ENCODE results near the gene FMO5. TPM values are rescaled to one million over a fixed set of nuclear protein-coding genes. Genes with fewer than 3 reads are reported as not detected.

The FMO5 gene
- 0.29 and 1.0 TPM in 2 replicates for total RNA-seq

GRCh38 chr1:147225193-147225730 lies at the start of gene FMO5:
Gene FMO5 (minus strand): TSS chr1:147225339. CDS start chr1:147225029, 310 bp downstream.
- peak within 1 kb of the TSS; percentile 71 for H3K4me3 ChIP-seq (ENCODE audit: low read depth, low read length)
- TF ChIP-seq CTCF (conservative IDR thresholded peaks at IDR 0.05; ENCODE audit: low read depth, low read length), result peak; percentile 10
- DNase-seq (ENCODE audit: low read depth), result no peak

GRCh38 chr1:147273409-147274336 lies 48.5 kb upstream of the FMO5 start:
- no peak overlapping the region for H3K4me3 ChIP-seq (ENCODE audit: low read depth, low read length)
- peak; percentile 51 for TF ChIP-seq CTCF (conservative IDR thresholded peaks at IDR 0.05; ENCODE audit: low read depth, low read length)
- peak; percentile 29 for DNase-seq (ENCODE audit: low read depth)

GRCh38 chr1:147272042-147272441 lies 46.9 kb upstream of the FMO5 start:
- no peak for TF ChIP-seq CTCF (conservative IDR thresholded peaks at IDR 0.05; ENCODE audit: low read depth, low read length)
- no peak for DNase-seq (ENCODE audit: low read depth)
- H3K4me3 ChIP-seq (ENCODE audit: low read depth, low read length), result no peak overlapping the region

- DNase-seq (ENCODE audit: low read depth), result no peak
- TF ChIP-seq CTCF (conservative IDR thresholded peaks at IDR 0.05; ENCODE audit: low read depth, low read length), result no peak
- no peak overlapping the region for H3K4me3 ChIP-seq (ENCODE audit: low read depth, low read length)
These were observed 45.6 kb upstream of the FMO5 start for GRCh38 chr1:147270721-147271120.

GRCh38 chr1:147267711-147268110 lies 42.6 kb upstream of the FMO5 start:
- TF ChIP-seq CTCF (conservative IDR thresholded peaks at IDR 0.05; ENCODE audit: low read depth, low read length), result no peak
- DNase-seq (ENCODE audit: low read depth), result no peak
- no peak overlapping the region for H3K4me3 ChIP-seq (ENCODE audit: low read depth, low read length)

- no peak for TF ChIP-seq CTCF (conservative IDR thresholded peaks at IDR 0.05; ENCODE audit: low read depth, low read length)
- no peak overlapping the region for H3K4me3 ChIP-seq (ENCODE audit: low read depth, low read length)
- no peak for DNase-seq (ENCODE audit: low read depth)
These were observed 41.2 kb upstream of the FMO5 start for GRCh38 chr1:147266381-147266780.
